H9 (cell line): ENCODE results near the gene TSTD2. TPM values are rescaled to one million over a fixed set of nuclear protein-coding genes. Genes with fewer than 3 reads are reported as not detected.

Experiments
- DNase-seq: peaks from one replicate; pipeline ENCODE4 v3.0.0-alpha.2; 2017
- H2AFZ ChIP-seq: one replicate; pipeline ENCODE4 v1.6.1; 2013; ENCODE audit warnings: mild to moderate bottlenecking, low read length, control low read depth, moderate library complexity
- H2AK5ac ChIP-seq: 2 replicates; pipeline ENCODE4 v1.6.1; 2013; ENCODE audit warnings: low read length, control low read depth, mixed read lengths; ENCODE audit not compliant: insufficient read length
- H2BK120ac ChIP-seq: one replicate; pipeline ENCODE4 v1.6.1; 2013; ENCODE audit warnings: low read depth, mild to moderate bottlenecking, low read length, control low read depth, inconsistent platforms; ENCODE audit not compliant: poor library complexity, severe bottlenecking
- H2BK12ac ChIP-seq: 2 replicates; pipeline ENCODE4 v1.6.1; 2013; ENCODE audit warnings: low read length, control low read depth, mixed read lengths, low read depth; ENCODE audit not compliant: insufficient read length
- H2BK15ac ChIP-seq: 2 replicates; pipeline ENCODE4 v1.6.1; 2013; ENCODE audit warnings: low read depth, low read length, control low read depth
- H2BK20ac ChIP-seq: one replicate; pipeline ENCODE4 v1.6.1; 2013; ENCODE audit warnings: low read depth, mild to moderate bottlenecking, low read length, control low read depth, inconsistent platforms; ENCODE audit not compliant: poor library complexity, severe bottlenecking
- H2BK5ac ChIP-seq: 2 replicates; pipeline ENCODE4 v1.6.1; 2013; ENCODE audit warnings: low read length, control low read depth, mixed read lengths; ENCODE audit not compliant: insufficient read length
- H3K14ac ChIP-seq: 2 replicates; pipeline ENCODE4 v1.6.1; 2013; ENCODE audit warnings: low read length, control low read depth; ENCODE audit not compliant: insufficient read depth
- H3K18ac ChIP-seq: 2 replicates; pipeline ENCODE4 v1.6.1; 2013; ENCODE audit warnings: low read depth, mild to moderate bottlenecking, mixed read lengths, low read length, control low read depth; ENCODE audit not compliant: insufficient read length
- H3K23ac ChIP-seq: 2 replicates; pipeline ENCODE4 v1.6.1; 2013; ENCODE audit warnings: low read length, control low read depth, mixed read lengths, low read depth; ENCODE audit not compliant: insufficient read length
- H3K23me2 ChIP-seq: 2 replicates; pipeline ENCODE4 v1.6.1; 2013; ENCODE audit warnings: low read depth, mild to moderate bottlenecking, mixed read lengths, low read length, control low read depth; ENCODE audit not compliant: insufficient read length, poor library complexity, severe bottlenecking
- H3K27ac ChIP-seq: 2 replicates; pipeline ENCODE4 v1.5.1; 2013; ENCODE audit warnings: low read length, control low read depth, mixed read lengths, low read depth; ENCODE audit not compliant: insufficient read length
- H3K27me3 ChIP-seq: 2 replicates; pipeline ENCODE4 v1.6.1; 2013; ENCODE audit warnings: low read length, control low read depth, inconsistent platforms; ENCODE audit not compliant: insufficient read depth
- H3K4ac ChIP-seq: 2 replicates; pipeline ENCODE4 v1.6.1; 2013; ENCODE audit warnings: low read depth, mild to moderate bottlenecking, control low read depth, inconsistent platforms, low read length, moderate library complexity
- H3K4me1 ChIP-seq: 2 replicates; pipeline ENCODE4 v1.6.1; 2013; ENCODE audit warnings: low read length, control low read depth, inconsistent platforms; ENCODE audit not compliant: insufficient read depth
- H3K4me2 ChIP-seq: 2 replicates; pipeline ENCODE4 v1.6.1; 2013; ENCODE audit warnings: low read length, control low read depth, mixed read lengths; ENCODE audit not compliant: insufficient read length, insufficient read depth
- H3K56ac ChIP-seq: 2 replicates; pipeline ENCODE4 v1.6.1; 2013; ENCODE audit warnings: low read depth, mild to moderate bottlenecking, mixed read lengths, low read length, control low read depth; ENCODE audit not compliant: insufficient read length
- H3K79me1 ChIP-seq: 2 replicates; pipeline ENCODE4 v1.6.1; 2013; ENCODE audit warnings: low read depth, mild to moderate bottlenecking, moderate library complexity, low read length, control low read depth, inconsistent platforms; ENCODE audit not compliant: insufficient read depth, poor library complexity, severe bottlenecking
- H3K79me2 ChIP-seq: 2 replicates; pipeline ENCODE4 v1.6.1; 2013; ENCODE audit warnings: low read length, control low read depth, inconsistent platforms; ENCODE audit not compliant: insufficient read depth
- H3K9ac ChIP-seq: 2 replicates; pipeline ENCODE4 v1.6.1; 2013; ENCODE audit warnings: low read length, control low read depth, mixed read lengths; ENCODE audit not compliant: insufficient read length; ENCODE audit errors: extremely low read depth
- H3K9me3 ChIP-seq: one replicate; pipeline ENCODE4 v1.6.1; 2013; ENCODE audit warnings: low read depth, low read length, inconsistent platforms; ENCODE audit not compliant: control insufficient read depth
- H3T11ph ChIP-seq: one replicate; pipeline ENCODE4 v1.6.1; 2013; ENCODE audit warnings: mild to moderate bottlenecking, low read length, control low read depth, inconsistent platforms
- H4K20me1 ChIP-seq: one replicate; pipeline ENCODE4 v1.6.1; 2013; ENCODE audit not compliant: control insufficient read depth, insufficient read length, insufficient read depth
- H4K5ac ChIP-seq: 2 replicates; pipeline ENCODE4 v1.6.1; 2013; ENCODE audit warnings: low read depth, mild to moderate bottlenecking, mixed read lengths, low read length, control low read depth; ENCODE audit not compliant: insufficient read length
- H4K8ac ChIP-seq: replicated peaks from 2 replicates; pipeline ENCODE4 v1.6.1; 2013; ENCODE audit warnings: low read length, control low read depth, mixed read lengths, low read depth; ENCODE audit not compliant: insufficient read length
- H4K91ac ChIP-seq: 2 replicates; pipeline ENCODE4 v1.6.1; 2013; ENCODE audit warnings: low read depth, mild to moderate bottlenecking, moderate library complexity, mixed read lengths, low read length, control low read depth; ENCODE audit not compliant: insufficient read length
- H3K27ac Mint-ChIP-seq, 3 experiments: 2 replicates in 2 of 3; 3 replicates in 1 of 3; pipeline ENCODE4 v1.8.0; 2020 to 2021; ENCODE audit warnings: mixed read lengths in 3 of 3, mild to moderate bottlenecking in 1 of 3, moderate library complexity in 1 of 3
- H3K27me3 Mint-ChIP-seq: 2 replicates; pipeline ENCODE4 v1.8.0; 2021; ENCODE audit warnings: low read depth, mild to moderate bottlenecking, moderate library complexity, mixed read lengths
- H3K36me3 Mint-ChIP-seq, 3 experiments: 2 replicates in 2 of 3; 3 replicates in 1 of 3; pipeline ENCODE4 v1.8.0; 2020 to 2021; ENCODE audit warnings: low read depth in 3 of 3, mixed read lengths in 3 of 3; ENCODE audit not compliant: insufficient read depth in 1 of 3
- H3K4me1 Mint-ChIP-seq, 2 experiments: 2 replicates each; pipeline ENCODE4 v1.8.0; 2020; ENCODE audit warnings: mixed read lengths in 2 of 2
- H3K4me3 Mint-ChIP-seq, 2 experiments: 2 replicates in 1 of 2; 3 replicates in 1 of 2; pipeline ENCODE4 v1.8.0; 2020 to 2021; ENCODE audit warnings: mild to moderate bottlenecking in 2 of 2, mixed read lengths in 2 of 2, moderate library complexity in 1 of 2
- H3K9me3 Mint-ChIP-seq, 2 experiments: 2 replicates in 1 of 2; 3 replicates in 1 of 2; pipeline ENCODE4 v1.8.0; 2020; ENCODE audit warnings: mild to moderate bottlenecking in 2 of 2, mixed read lengths in 2 of 2, moderate library complexity in 1 of 2
- WGBS: extraction: QIAGEN DNeasy Blood & Tissue Kit; methylation state at CpG from one replicate; pipeline ENCODE4 v1.1.7; 2013; ENCODE audit warnings: missing lambda C conversion rate, low lambda C conversion rate, mixed read lengths; ENCODE audit not compliant: insufficient read length; ENCODE audit errors: extremely low coverage; 5-methylcytosine and 5-hydroxymethylcytosine counted together
- total RNA-seq: library from RNA; stranded (reverse); gene quantifications from 2 replicates; pipeline ENCODE4 v1.2.1, GENCODE V29; 2021
- TF ChIP-seq, protein P1 (sequence below): fragments of 200-600 bp; sonication (generic); conservative IDR thresholded peaks from 3 replicates; pipeline ENCODE4 v1.8.0; 2021; ENCODE audit warnings: antibody characterized with exemption, mild to moderate bottlenecking

Gene TSTD2
- total RNA-seq, 1 experiment from 2014 or later, result 23.5 TPM

DNA sequence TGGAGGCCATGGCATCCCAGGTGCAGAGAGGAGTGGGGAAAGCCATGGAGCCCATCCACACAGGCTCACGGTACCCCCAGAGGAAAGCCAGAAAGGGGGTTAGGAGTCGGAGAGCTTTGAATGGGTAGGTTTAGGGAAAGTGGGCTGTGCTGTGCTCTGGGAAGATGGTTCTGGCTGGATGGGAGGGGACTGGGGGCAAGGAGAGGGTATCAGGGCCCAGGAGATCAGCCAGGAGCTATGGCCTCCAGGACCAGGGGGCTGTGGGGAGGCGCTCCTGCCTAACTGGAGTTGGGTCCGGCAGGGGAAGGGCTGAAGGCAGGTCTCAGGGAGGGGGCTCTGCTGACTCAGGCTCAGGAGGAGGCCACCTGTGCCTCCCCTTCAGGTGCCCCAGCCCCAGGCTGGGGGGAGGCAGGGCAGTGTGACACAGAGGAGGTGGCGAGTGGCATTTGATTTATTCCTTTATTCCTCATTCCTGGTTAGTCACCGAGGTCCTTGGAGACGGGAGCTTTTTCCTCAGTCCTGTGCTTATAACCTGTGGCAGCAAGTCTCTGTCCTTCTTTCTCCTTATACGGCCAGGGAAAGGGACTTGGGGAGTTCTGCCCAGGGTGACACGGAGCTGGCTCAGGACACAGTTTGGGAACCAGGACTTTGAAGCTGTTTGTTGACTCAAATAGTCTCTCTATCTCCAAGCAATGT lies 60.8 kb downstream of the TSTD2 start:
- H3K14ac ChIP-seq, result no peak overlapping the region
- H4K8ac ChIP-seq, result no peak overlapping the region
- no peak overlapping the region for H2AFZ ChIP-seq
- H2BK12ac ChIP-seq, result no peak overlapping the region
- H3K9me3 ChIP-seq, result no peaks in the 10 kb centered on the region
- no peak overlapping the region for H3K23ac ChIP-seq
- peaks cover 6% of the 10 kb centered on the region for H3K27me3 Mint-ChIP-seq
- H3K4me3 Mint-ChIP-seq, result no peak overlapping the region
- H3K36me3 Mint-ChIP-seq, result no peaks in the 10 kb centered on the region; a peak in 1 of 7 replicates
- no peak overlapping the region for H2BK15ac ChIP-seq
- no peak overlapping the region for H2BK20ac ChIP-seq
- no peaks in the 10 kb centered on the region for H4K20me1 ChIP-seq
- no peak overlapping the region for H2BK5ac ChIP-seq
- H3K27ac ChIP-seq, result no peak overlapping the region
- no peak overlapping the region for H2AK5ac ChIP-seq
- no peak overlapping the region for H3K18ac ChIP-seq
- no peak overlapping the region for H2BK120ac ChIP-seq
- no peak overlapping the region for H3K9ac ChIP-seq
- H3K27ac Mint-ChIP-seq, result no peak overlapping the region
- no peaks in the 10 kb centered on the region; the same call in 1 of the 2 replicates for H3K27me3 ChIP-seq
- no peak overlapping the region for H3K56ac ChIP-seq
- no CpG with 5 or more reads among the region's 9 CpGs for WGBS
- TF ChIP-seq, protein P1, sequence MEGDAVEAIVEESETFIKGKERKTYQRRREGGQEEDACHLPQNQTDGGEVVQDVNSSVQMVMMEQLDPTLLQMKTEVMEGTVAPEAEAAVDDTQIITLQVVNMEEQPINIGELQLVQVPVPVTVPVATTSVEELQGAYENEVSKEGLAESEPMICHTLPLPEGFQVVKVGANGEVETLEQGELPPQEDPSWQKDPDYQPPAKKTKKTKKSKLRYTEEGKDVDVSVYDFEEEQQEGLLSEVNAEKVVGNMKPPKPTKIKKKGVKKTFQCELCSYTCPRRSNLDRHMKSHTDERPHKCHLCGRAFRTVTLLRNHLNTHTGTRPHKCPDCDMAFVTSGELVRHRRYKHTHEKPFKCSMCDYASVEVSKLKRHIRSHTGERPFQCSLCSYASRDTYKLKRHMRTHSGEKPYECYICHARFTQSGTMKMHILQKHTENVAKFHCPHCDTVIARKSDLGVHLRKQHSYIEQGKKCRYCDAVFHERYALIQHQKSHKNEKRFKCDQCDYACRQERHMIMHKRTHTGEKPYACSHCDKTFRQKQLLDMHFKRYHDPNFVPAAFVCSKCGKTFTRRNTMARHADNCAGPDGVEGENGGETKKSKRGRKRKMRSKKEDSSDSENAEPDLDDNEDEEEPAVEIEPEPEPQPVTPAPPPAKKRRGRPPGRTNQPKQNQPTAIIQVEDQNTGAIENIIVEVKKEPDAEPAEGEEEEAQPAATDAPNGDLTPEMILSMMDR, result no peak
- H4K91ac ChIP-seq, result no peak overlapping the region
- DNase-seq, result no peak
- H3K4me1 ChIP-seq, result no peaks in the 10 kb centered on the region
- no peaks in the 10 kb centered on the region; a peak in 1 of 4 replicates for H3K4me1 Mint-ChIP-seq
- H3K23me2 ChIP-seq, result no peaks in the 10 kb centered on the region
- no peak overlapping the region for H3K4me2 ChIP-seq
- no peaks in the 10 kb centered on the region for H3K79me2 ChIP-seq
- no peak overlapping the region for H3K4ac ChIP-seq
- H3T11ph ChIP-seq, result no peak overlapping the region
- no peaks in the 10 kb centered on the region; a peak in 1 of 5 replicates for H3K9me3 Mint-ChIP-seq
- H4K5ac ChIP-seq, result no peak overlapping the region
- no peaks in the 10 kb centered on the region for H3K79me1 ChIP-seq
